Measurements from ENCODE around the gene KANSL3. TPM values are rescaled to one million over a fixed set of nuclear protein-coding genes. Genes with fewer than 3 reads are reported as not detected.

KANSL3 gene
- total and polyA plus RNA-seq, 2 experiments from 2014 or later: 8.9 to 31.4 TPM

- H3F3A ChIP-seq (replicated peaks; ENCODE audit: low read depth): no peaks in the 10 kb centered on the region
- TF ChIP-seq REST (IDR thresholded peaks at IDR 0.05; ENCODE audit: unreplicated experiment): no peak
- no peak for TF ChIP-seq NANOG (IDR thresholded peaks at IDR 0.05; ENCODE audit: borderline replicate concordance)
- no peak for TF ChIP-seq ETS1 (IDR thresholded peaks at IDR 0.05)
- TF ChIP-seq ZNF114 (CRISPR knock-in tag; IDR thresholded peaks at IDR 0.05): no peak
- TF ChIP-seq ZNF331 (CRISPR knock-in tag; IDR thresholded peaks at IDR 0.05; ENCODE audit: low read depth): no peak
- no peak for TF ChIP-seq EZH2phosphoT487 (IDR thresholded peaks at IDR 0.05; ENCODE audit: unreplicated experiment)
- H3K9me2 ChIP-seq (ENCODE audit: insufficient read depth): no peaks in the 10 kb centered on the region
- no peaks in the 10 kb centered on the region for H4K20me1 ChIP-seq (replicated peaks; ENCODE audit: insufficient read depth)
- no peaks in the 10 kb centered on the region for H3K36me3 ChIP-seq (ENCODE audit: insufficient read depth)
- Mint-ChIP-seq H3K27me3 (ENCODE audit: insufficient read depth, low read depth, poor library complexity) (peaks cover 2% of the 10 kb centered on the region), H3K4me1 (peaks cover 5% of the 10 kb centered on the region; the same call in 1 of the 3 replicates), H3K36me3 (ENCODE audit: low read depth) (no peaks in the 10 kb centered on the region; the same call in 2 of the 3 replicates), H3K9me3 (peaks cover 13% of the 10 kb centered on the region), H3K27ac (no peak overlapping the region), H3K4me3 (no peak overlapping the region)
- no peaks in the 10 kb centered on the region for H3K79me2 ChIP-seq (replicated peaks; ENCODE audit: insufficient read depth)
- no peaks in the 10 kb centered on the region for H3K4me1 ChIP-seq (ENCODE audit: insufficient read depth)
- H3K27ac ChIP-seq (ENCODE audit: low read depth): no peak overlapping the region
- DNase-seq (ENCODE audit: low spot score) (no peak), ATAC-seq (no peak)
- H3K4me3 ChIP-seq: no peak overlapping the region
- H2AFZ ChIP-seq: no peak overlapping the region
- no peaks in the 10 kb centered on the region for H3K27me3 ChIP-seq (ENCODE audit: insufficient read depth)
- no peak overlapping the region for H3K4me2 ChIP-seq
These were observed 25.7 kb upstream of the KANSL3 start for GRCh38 chr2:96663829-96664228.

- ATAC-seq: no peak
- no peak overlapping the region for H3K27ac Mint-ChIP-seq
- TF ChIP-seq EZH2 (IDR thresholded peaks at IDR 0.05; ENCODE audit: low read depth, unreplicated experiment) (no peak), ZNF331 (CRISPR knock-in tag; IDR thresholded peaks at IDR 0.05; ENCODE audit: low read depth) (no peak), ZNF114 (CRISPR knock-in tag; IDR thresholded peaks at IDR 0.05) (no peak), POLR2AphosphoS5 (IDR thresholded peaks at IDR 0.05; ENCODE audit: low read depth) (no peak), JUNB (IDR thresholded peaks at IDR 0.05; ENCODE audit: unreplicated experiment) (no peak), STAT1 (IDR thresholded peaks at IDR 0.05; ENCODE audit: unreplicated experiment) (no peak), NANOG (IDR thresholded peaks at IDR 0.05; ENCODE audit: borderline replicate concordance) (no peak), ETS1 (IDR thresholded peaks at IDR 0.05) (no peak), CTCF (conservative IDR thresholded peaks at IDR 0.05; ENCODE audit: low read depth in 2 of 2) (no peak), CREB1 (CRISPR knock-in tag; IDR thresholded peaks at IDR 0.05; ENCODE audit: low read depth) (no peak), EZH2phosphoT487 (IDR thresholded peaks at IDR 0.05; ENCODE audit: unreplicated experiment) (no peak)
These were observed 25.1 kb upstream of the KANSL3 start for GRCh38 chr2:96663177-96663576.

More at GRCh38 chr2:96663177-96663576, 25.1 kb upstream of the KANSL3 start:
- Histone ChIP-seq H3K9me2 (ENCODE audit: insufficient read depth) (no peaks in the 10 kb centered on the region), H4K20me1 (replicated peaks; ENCODE audit: insufficient read depth) (no peaks in the 10 kb centered on the region), H3K36me3 (ENCODE audit: insufficient read depth) (no peaks in the 10 kb centered on the region), H3K27ac (ENCODE audit: low read depth) (no peak overlapping the region), H3K4me2 (no peak overlapping the region), H2AFZ (no peak overlapping the region), H3K4me3 (no peak overlapping the region), H3K79me2 (replicated peaks; ENCODE audit: insufficient read depth) (no peaks in the 10 kb centered on the region), H3K4me1 (ENCODE audit: insufficient read depth) (no peaks in the 10 kb centered on the region), H3K27me3 (ENCODE audit: insufficient read depth) (no peaks in the 10 kb centered on the region), H3F3A (replicated peaks; ENCODE audit: low read depth) (no peaks in the 10 kb centered on the region)
- peaks cover 13% of the 10 kb centered on the region for H3K9me3 Mint-ChIP-seq
- DNase-seq (ENCODE audit: low spot score): no peak
- H3K4me1 Mint-ChIP-seq: no peaks in the 10 kb centered on the region
- no peaks in the 10 kb centered on the region for H3K27me3 Mint-ChIP-seq (ENCODE audit: insufficient read depth, low read depth, poor library complexity)
- H3K4me3 Mint-ChIP-seq: no peak overlapping the region
- H3K36me3 Mint-ChIP-seq (ENCODE audit: low read depth): no peaks in the 10 kb centered on the region; the same call in 2 of the 3 replicates
